Measurements from ENCODE around the gene RBMS1. TPM values are rescaled to one million over a fixed set of nuclear protein-coding genes. Genes with fewer than 3 reads are reported as not detected.

RBMS1 gene
- total RNA-seq, 2 donors from 2014 or later: 6.3 to 21.1 TPM

- no peak for TF ChIP-seq CTCF (IDR thresholded peaks at IDR 0.05)
- DNase-seq: no peak
- intact Hi-C loops (cut with DNase I): no loop called here
These were observed 90.3 kb downstream of the RBMS1 start for GRCh38 chr2:160402997-160403979.

DNA sequence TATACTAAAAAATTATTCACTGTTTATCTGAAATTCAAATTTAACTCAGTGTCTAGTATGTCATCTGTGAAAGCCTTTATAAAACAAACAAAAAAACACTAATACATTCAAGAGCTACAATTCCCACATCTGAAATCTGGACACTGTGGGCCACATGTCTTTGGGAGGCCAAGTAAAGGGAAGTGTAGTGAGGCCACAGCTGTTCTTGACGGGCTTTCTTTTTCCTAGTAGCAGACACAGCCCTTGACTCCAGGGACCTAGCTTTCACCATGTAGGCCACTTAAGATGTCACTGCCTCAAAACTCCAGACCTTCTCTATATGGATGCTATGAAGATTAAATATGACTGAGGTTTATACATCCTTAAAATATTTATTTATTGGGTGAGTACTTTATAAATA lies 91.1 kb downstream of the RBMS1 start:
- Histone ChIP-seq H3K27me3 (peaks cover 11% of the 10 kb centered on the region), H3K4me3 (no peak overlapping the region), H3K9ac (ENCODE audit: low read depth in 2 of 2, low read length in 2 of 2) (no peak overlapping the region), H3K27ac (no peak overlapping the region), H3K9me3 (no peaks in the 10 kb centered on the region), H3K36me3 (no peaks in the 10 kb centered on the region), H3K4me1 (no peaks in the 10 kb centered on the region)
- intact Hi-C loops (cut with DNase I): no loop called here
- DNase-seq: no peak
- no peak for TF ChIP-seq CTCF (IDR thresholded peaks at IDR 0.05)

More at GRCh38 chr2:160402997-160403979, 90.3 kb downstream of the RBMS1 start:
- Histone ChIP-seq H3K27ac (no peak overlapping the region), H3K4me1 (no peaks in the 10 kb centered on the region), H3K27me3 (peaks cover 11% of the 10 kb centered on the region), H3K4me3 (no peak overlapping the region), H3K9me3 (no peaks in the 10 kb centered on the region), H3K36me3 (no peaks in the 10 kb centered on the region), H3K9ac (ENCODE audit: low read depth in 2 of 2, low read length in 2 of 2) (no peak overlapping the region)

GRCh38 chr2:160401895-160402294 lies 91.7 kb downstream of the RBMS1 start:
- no peak for TF ChIP-seq CTCF (IDR thresholded peaks at IDR 0.05)
- peaks cover 8% of the 10 kb centered on the region for H3K27me3 ChIP-seq
- H3K4me3 ChIP-seq: no peak overlapping the region
- DNase-seq: no peak
- intact Hi-C loops (cut with DNase I): no loop called here
- H3K36me3 ChIP-seq: no peaks in the 10 kb centered on the region
- H3K9me3 ChIP-seq: no peaks in the 10 kb centered on the region
- H3K27ac ChIP-seq: no peak overlapping the region
- no peaks in the 10 kb centered on the region for H3K4me1 ChIP-seq
- no peak overlapping the region for H3K9ac ChIP-seq (ENCODE audit: low read depth in 2 of 2, low read length in 2 of 2)

DNA sequence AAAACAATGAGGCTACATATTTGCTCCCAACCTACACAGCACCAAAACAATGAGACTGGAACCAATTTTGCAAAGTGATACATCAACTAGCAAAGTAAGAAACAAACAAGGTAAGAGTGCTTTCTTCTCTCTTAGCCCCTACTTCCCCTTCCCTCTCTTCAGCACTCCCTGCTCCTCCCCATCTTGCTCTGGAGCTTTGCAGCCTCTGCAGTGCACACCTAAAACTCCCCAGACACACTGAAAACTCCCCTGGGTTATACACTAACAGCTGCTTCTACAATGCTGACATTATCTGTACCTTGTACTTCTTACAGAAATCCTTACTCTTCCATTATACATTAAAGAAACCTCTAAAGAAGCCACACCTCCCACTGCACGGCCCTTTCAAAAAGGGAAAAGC lies 93.7 kb downstream of the RBMS1 start:
- no peak for DNase-seq
- Histone ChIP-seq H3K27ac (no peak overlapping the region), H3K9me3 (no peaks in the 10 kb centered on the region), H3K27me3 (no peaks in the 10 kb centered on the region), H3K4me1 (no peaks in the 10 kb centered on the region), H3K4me3 (no peak overlapping the region), H3K9ac (ENCODE audit: low read depth in 2 of 2, low read length in 2 of 2) (no peak overlapping the region), H3K36me3 (no peaks in the 10 kb centered on the region)
- intact Hi-C loops (cut with DNase I): no loop called here
- no peak for TF ChIP-seq CTCF (IDR thresholded peaks at IDR 0.05)

DNA sequence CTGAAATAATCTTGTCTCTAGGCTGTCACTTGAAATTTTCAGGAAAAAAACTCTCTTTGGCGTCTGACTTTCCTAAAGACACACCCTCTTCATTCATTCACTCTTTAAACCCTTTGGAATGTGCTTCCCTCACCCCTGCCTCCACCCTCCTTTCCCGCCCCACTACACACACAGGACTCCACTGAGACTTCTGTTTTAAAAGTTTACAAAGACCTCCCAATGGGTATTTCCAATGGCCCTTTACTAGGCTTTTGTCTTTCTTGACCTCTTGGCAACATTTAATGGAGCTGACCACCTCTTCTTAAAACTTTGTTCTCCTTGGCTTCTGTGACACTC lies 96.1 kb downstream of the RBMS1 start:
- Histone ChIP-seq H3K27me3 (no peaks in the 10 kb centered on the region), H3K27ac (no peak overlapping the region), H3K36me3 (no peaks in the 10 kb centered on the region), H3K9ac (ENCODE audit: low read depth in 2 of 2, low read length in 2 of 2) (no peak overlapping the region), H3K4me1 (no peaks in the 10 kb centered on the region), H3K4me3 (no peak overlapping the region), H3K9me3 (no peaks in the 10 kb centered on the region)
- TF ChIP-seq CTCF (IDR thresholded peaks at IDR 0.05): no peak
- intact Hi-C loops (cut with DNase I): no loop called here
- no peak for DNase-seq
